Stomach smooth muscle (tissue), 2 donors: ENCODE data around the gene LDLRAD4.

ENCODE experiments used
- H3K27ac ChIP-seq: one replicate; pipeline ENCODE4 v1.7.0; 2013; ENCODE audit warnings: mild to moderate bottlenecking, low read length, inconsistent platforms
- H3K27me3 ChIP-seq, 2 donors: one replicate each; pipeline ENCODE4 v1.7.0; 2013; ENCODE audit warnings: low read length in 2 of 2; ENCODE audit not compliant: insufficient read depth in 2 of 2, control insufficient read depth in 1 of 2
- H3K36me3 ChIP-seq, 2 donors: one replicate each; pipeline ENCODE4 v1.7.0; 2013; ENCODE audit warnings: low read length in 2 of 2; ENCODE audit not compliant: control insufficient read depth in 2 of 2, insufficient read depth in 2 of 2
- H3K4me1 ChIP-seq: one replicate; pipeline ENCODE4 v1.7.0; 2013; ENCODE audit warnings: low read length; ENCODE audit not compliant: control insufficient read depth, insufficient read depth
- H3K4me3 ChIP-seq, 2 donors: one replicate each; pipeline ENCODE4 v1.7.0; 2013; ENCODE audit warnings: low read length in 2 of 2
- H3K9ac ChIP-seq, 2 donors: one replicate each; pipeline ENCODE4 v1.7.0; 2013; ENCODE audit warnings: low read length in 2 of 2, mild to moderate bottlenecking in 1 of 2
- H3K9me3 ChIP-seq, 2 donors: one replicate each; pipeline ENCODE4 v1.7.0; 2013; ENCODE audit warnings: low read length in 2 of 2; ENCODE audit not compliant: control insufficient read depth in 2 of 2
- donor health status: healthy.
- donor health status: Pancreatic carcinoma.

The LDLRAD4 gene

GRCh38 chr18:13362607-13363006 is 144.0 kb downstream of the LDLRAD4 start:
- Histone ChIP-seq H3K4me1 (peaks cover 8% of the 10 kb centered on the region), H3K27ac (no peak overlapping the region), H3K4me3 (no peak overlapping the region), H3K9ac (no peak overlapping the region), H3K9me3 (no peaks in the 10 kb centered on the region), H3K36me3 (no peaks in the 10 kb centered on the region), H3K27me3 (no peaks in the 10 kb centered on the region)

DNA sequence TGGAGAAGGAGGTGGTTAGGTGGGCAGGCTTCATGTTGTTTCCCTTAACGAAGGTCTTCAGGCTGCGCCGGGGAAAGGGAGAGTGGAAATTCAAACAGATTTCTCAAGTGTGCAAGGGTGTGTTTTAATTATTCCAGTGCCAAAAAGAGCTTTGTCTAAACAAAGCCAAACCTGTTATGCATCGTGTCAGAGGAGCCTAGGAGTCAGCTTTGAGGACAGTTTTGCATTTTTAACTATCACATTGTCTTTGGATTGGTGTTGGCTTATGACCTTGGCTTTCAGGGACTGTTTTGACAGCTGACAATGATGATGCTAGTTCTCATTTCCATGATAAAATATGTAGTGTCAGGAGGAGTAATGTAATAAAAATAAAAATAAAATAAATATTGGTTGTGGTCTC is 144.8 kb downstream of the LDLRAD4 start:
- Histone ChIP-seq H3K27ac (no peak overlapping the region), H3K9ac (no peak overlapping the region), H3K9me3 (no peaks in the 10 kb centered on the region), H3K4me1 (peaks cover 8% of the 10 kb centered on the region), H3K27me3 (no peaks in the 10 kb centered on the region), H3K36me3 (no peaks in the 10 kb centered on the region), H3K4me3 (no peak overlapping the region)

DNA sequence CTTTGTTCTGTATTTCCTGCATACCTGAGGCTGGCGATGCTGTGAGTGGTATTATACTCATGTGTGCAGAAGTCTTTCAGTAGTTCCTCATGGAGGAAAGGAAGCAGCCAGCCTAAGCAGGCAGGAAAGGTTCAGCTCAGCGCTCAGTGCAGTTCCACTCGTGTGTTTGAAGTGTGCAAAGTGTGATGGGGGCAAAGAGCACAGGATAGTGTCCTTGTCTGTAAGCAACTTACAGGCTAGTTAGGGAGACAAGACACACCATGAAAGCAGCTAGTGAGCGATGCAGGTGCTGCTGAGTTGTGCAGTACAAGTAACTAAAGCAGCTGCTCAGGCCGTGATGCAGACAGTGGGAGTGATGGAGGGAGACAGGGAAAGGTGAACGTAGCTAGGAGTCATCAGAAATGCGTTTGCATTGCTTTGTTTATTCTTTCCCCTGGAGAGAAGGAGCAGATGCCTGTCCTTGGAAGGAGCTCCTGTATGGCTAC is 146.2 kb downstream of the LDLRAD4 start:
- Histone ChIP-seq H3K4me3 (peak overlapping the region in 1 of 2 donors; percentile 49), H3K27ac (peak overlapping the region; percentile 70), H3K4me1 (peaks cover 15% of the 10 kb centered on the region), H3K9ac (no peak overlapping the region), H3K27me3 (no peaks in the 10 kb centered on the region), H3K9me3 (no peaks in the 10 kb centered on the region), H3K36me3 (no peaks in the 10 kb centered on the region)

DNA sequence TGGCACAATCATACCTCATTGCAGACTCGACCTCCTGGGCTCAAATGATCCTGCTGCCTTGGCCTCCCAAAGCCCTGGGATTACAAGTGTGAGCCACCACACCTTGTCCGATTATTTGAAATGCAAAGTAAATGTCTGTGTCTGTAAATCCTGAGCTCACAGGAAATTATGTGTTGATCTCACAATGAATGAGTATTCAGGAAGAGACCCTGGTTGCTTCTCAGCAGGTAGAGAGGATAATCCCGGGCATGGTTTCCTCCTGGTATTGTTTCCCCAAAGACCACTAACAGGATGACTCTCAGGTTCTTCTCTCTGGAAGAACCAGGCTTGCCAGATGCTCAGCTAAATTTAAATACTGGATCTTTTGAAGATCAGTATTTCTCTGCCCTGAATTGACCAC is 147.6 kb downstream of the LDLRAD4 start:
- H3K27ac ChIP-seq = no peak overlapping the region
- H3K9ac ChIP-seq = no peak overlapping the region
- no peak overlapping the region for H3K4me3 ChIP-seq
- H3K27me3 ChIP-seq = no peaks in the 10 kb centered on the region
- H3K9me3 ChIP-seq = no peaks in the 10 kb centered on the region
- H3K4me1 ChIP-seq = peaks cover 23% of the 10 kb centered on the region
- H3K36me3 ChIP-seq = no peaks in the 10 kb centered on the region

DNA sequence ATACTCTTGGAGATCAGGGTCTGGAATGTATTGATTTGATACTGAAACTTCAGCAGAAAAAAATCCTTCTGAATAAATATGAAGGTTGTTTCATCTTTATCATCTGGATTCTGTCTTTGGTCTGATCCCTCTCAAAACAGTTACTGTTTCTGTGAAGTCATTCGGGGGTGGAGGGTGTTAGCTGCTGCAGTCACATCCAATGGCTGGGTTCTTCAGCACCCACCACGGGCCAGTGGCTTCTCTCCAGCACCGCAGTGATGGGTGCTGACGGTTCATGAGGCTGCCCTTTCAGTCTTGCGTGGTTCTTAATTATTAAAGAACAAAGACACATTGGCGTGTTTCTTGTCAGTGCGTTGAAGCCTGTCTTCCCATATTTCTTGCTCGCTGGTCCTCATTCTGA is 148.0 kb downstream of the LDLRAD4 start:
- Histone ChIP-seq H3K9ac (no peak overlapping the region), H3K4me1 (peaks cover 23% of the 10 kb centered on the region), H3K27ac (no peak overlapping the region), H3K27me3 (no peaks in the 10 kb centered on the region), H3K4me3 (no peak overlapping the region), H3K36me3 (no peaks in the 10 kb centered on the region), H3K9me3 (no peaks in the 10 kb centered on the region)

DNA sequence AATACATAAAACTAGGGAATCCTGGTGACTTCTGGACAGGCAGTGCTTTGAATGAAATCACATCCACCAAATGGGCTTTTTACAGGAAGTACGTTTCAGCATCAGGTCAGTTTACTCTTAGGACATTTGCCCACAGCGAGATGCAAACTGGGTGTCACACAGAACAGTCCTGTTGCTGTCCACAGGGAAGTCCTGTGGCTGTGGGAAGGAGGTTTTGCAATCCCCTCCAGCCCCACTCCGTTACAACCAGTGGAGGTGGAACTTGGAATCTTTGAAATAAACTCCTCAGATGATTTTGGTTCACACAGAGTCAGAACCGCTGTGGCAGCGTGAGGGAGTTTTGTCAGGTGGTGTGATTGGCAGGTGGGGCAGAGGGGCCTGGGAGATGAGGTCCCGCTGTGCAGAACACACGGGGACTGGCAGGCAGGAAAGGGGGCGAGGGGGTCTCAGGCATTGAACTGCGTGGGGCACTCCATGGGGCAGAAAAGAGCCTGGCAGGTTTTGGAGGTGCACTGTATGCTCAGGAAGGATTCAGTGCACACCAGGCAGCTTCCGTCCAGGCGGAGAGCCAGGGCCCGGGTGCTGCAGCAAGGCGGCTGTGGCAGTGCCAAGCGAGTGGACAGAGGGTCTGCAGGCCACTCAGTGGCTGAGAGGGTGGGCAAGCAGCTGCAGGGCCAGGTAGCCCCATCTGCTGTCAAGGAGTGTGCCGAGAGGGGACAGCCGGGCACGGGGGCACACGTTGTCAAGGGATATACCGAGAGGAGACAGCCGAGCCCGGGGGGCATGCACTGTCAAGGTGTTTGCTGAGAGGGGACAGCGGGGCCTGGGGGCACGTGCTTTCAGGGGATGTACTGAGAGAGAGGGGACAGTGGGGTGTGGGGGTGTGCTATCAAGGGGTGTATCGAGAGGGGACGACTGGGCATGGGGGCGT is 148.7 kb downstream of the LDLRAD4 start:
- Histone ChIP-seq H3K4me1 (peaks cover 23% of the 10 kb centered on the region), H3K27ac (no peak overlapping the region), H3K4me3 (no peak overlapping the region), H3K9ac (no peak overlapping the region), H3K27me3 (no peaks in the 10 kb centered on the region), H3K9me3 (no peaks in the 10 kb centered on the region), H3K36me3 (no peaks in the 10 kb centered on the region)

GRCh38 chr18:13368080-13368813 is 149.7 kb downstream of the LDLRAD4 start:
- H3K27me3 ChIP-seq = no peaks in the 10 kb centered on the region
- H3K4me3 ChIP-seq = no peak overlapping the region
- peaks cover 23% of the 10 kb centered on the region for H3K4me1 ChIP-seq
- H3K9me3 ChIP-seq = no peaks in the 10 kb centered on the region
- no peak overlapping the region for H3K27ac ChIP-seq
- H3K36me3 ChIP-seq = no peaks in the 10 kb centered on the region
- H3K9ac ChIP-seq = no peak overlapping the region

DNA sequence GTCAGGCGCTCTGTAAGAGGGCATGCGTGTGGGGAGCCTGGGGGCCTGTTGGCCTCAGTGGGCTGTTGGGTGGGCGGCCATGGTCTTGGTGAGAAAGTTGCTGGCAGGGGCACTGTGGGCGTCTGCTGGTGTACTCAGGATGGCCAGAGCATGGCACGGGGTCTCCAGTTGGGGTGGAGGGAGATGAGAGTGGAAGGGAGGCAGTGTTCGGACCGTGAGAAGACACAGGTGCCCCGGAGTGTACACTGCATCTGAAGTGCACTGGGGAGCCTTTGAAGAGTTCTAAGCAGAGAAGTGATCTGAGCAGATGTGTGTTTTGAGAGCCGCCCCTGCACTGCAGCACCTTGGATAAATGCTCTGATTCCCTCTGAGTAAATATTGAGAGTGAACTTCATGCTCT is 150.8 kb downstream of the LDLRAD4 start:
- H3K9me3 ChIP-seq = no peaks in the 10 kb centered on the region
- H3K27ac ChIP-seq = no peak overlapping the region
- peaks cover 22% of the 10 kb centered on the region for H3K4me1 ChIP-seq
- no peak overlapping the region for H3K9ac ChIP-seq
- H3K4me3 ChIP-seq = no peak overlapping the region
- H3K36me3 ChIP-seq = no peaks in the 10 kb centered on the region
- no peaks in the 10 kb centered on the region for H3K27me3 ChIP-seq

DNA sequence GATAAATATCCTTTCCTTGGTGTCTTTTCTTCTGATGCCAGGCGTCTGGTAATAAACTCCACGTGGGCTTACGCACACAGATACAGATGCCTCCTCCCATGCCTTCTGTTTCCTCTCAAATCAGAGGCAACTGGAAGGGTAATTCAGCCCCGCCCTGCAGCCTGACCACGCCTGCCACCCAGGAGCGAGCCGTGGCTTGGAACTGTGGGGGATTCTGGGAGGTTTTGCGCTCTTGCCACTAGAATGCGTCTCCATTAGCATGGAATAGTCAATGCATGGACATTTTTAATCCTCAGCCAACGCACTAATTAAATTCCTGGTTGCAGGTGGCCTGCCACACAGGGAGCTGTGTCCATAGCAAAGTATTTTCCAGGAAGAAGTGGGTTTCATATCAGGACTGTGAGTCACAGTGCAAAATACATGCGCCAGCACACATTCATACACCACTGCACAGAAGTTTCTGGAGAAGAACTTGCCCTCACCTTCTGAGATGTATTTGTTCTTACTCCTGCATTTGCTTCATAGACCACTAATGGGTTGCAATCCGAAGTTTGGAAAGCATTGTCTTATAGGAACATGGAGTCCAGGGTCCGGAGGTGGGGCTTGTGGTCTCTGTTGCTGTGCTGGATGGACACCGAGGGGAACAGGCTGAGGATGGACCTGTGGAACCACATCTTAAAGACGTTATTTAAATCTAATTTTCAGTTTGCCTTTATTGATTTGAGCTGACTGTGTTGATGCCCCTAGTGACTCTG is 151.4 kb downstream of the LDLRAD4 start:
- H3K36me3 ChIP-seq = no peaks in the 10 kb centered on the region
- peak overlapping the region in 1 of 2 donors; percentile 35 for H3K4me3 ChIP-seq
- H3K9ac ChIP-seq = no peak overlapping the region
- no peaks in the 10 kb centered on the region for H3K27me3 ChIP-seq
- H3K4me1 ChIP-seq = peaks cover 23% of the 10 kb centered on the region
- no peaks in the 10 kb centered on the region for H3K9me3 ChIP-seq
- H3K27ac ChIP-seq = no peak overlapping the region

DNA sequence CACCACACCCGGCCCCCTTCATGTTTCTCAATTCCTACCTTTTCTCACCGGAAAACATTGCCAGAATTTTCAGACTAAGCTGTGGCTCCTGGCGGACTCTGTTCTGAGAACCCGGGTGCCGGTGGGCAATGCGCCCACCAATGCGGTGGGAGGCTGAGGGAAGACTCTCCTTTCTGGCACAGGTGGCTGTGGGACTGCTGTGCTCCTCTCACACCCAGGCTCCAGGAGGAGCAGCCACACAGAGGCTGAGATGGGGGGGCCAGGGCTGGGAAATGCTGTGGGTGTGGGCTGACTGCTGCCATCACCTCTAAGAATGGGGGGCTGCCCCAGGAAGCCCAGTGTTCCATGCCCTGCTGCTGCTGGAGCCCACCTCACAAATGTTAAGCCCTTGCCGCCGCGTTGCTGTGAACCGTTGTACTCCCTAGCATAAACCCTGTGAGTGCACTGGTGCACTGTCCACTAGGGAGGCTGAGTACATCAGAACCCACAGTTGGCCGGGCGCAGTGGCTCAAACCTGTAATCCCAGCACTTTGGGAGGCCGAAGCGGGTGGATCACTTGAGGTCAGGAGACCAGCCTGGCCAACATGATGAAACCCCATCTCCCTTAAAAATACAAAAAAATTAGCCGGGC is 152.6 kb downstream of the LDLRAD4 start:
- H3K27ac ChIP-seq = no peak overlapping the region
- peaks cover 31% of the 10 kb centered on the region for H3K4me1 ChIP-seq
- H3K36me3 ChIP-seq = no peaks in the 10 kb centered on the region
- no peak overlapping the region for H3K4me3 ChIP-seq
- no peaks in the 10 kb centered on the region for H3K9me3 ChIP-seq
- H3K27me3 ChIP-seq = no peaks in the 10 kb centered on the region
- H3K9ac ChIP-seq = no peak overlapping the region
